GM19455 (cell line): ENCODE measurements around the gene DHRS9.
"Not testable (repeated sequence)": the region's sequence is repeated elsewhere in the genome, so short reads cannot be mapped to it uniquely, and the experiment has no call there.

Source experiments
- ATAC-seq: cut with Tn5 transposase; IDR thresholded peaks from one replicate; pipeline ENCODE4 v1.9.1; 2021; ENCODE audit not compliant: unreplicated experiment

DHRS9 gene

DNA sequence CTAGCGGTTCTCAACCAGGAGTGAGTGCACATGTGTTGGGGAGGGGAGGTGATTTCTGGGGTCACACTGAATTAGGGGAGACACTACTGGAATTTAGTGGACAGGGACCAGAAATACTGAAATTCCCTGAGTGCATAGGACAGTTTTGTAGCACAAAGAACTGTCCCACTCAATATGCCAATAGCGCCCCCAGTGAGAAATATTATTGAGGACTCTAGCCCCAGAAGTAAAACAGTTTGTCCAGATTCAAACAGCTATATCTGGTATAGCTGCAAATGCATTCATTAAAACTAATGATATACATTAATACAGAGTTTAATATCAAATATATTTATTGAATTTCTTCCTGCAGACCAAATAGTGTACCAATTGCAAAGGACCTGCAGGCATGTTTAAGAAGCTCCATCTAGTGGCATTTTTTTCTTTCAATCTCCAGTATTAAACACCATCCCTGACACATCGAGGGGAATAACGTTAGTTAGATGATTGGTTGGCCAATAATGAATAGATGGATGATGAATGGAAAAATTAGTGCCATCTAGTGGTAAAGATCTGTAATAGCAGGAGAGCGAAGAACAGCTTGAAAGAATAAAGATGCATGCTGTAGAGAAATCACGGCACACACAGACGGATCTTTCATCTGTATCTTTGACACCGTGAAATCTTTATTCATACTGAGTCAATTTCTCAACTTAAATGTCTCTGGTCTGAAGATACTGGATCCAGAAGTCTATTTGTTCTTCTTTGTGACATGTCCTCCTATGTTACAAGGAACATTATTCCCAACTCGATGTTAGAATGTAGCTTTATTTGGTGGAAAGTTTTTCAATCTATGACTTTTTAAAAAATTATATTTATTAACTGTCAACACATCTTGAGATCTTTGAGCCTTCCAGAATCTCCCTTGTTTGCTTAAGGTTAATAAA lies 62.5 kb downstream of the DHRS9 start:
- ATAC-seq, result peak; percentile 73

DNA sequence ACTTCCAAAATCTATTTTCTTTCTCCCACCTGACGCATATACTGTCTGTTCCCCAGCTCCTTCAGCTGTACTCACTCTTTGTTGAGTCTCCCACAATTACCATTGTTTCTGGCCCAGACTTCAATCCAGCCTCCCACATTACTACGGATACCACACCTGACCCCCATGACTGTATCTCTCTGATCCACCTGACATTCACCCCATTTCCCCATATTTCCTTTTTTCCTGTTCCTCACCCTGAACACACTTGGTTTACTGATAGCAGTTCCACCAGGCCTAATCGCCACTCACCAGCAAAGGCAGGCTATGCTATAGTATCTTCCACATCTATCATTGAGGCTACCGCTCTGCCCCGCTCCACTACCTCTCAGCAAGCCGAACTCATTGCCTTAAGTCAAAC lies 64.9 kb downstream of the DHRS9 start:
- ATAC-seq, result not testable (repeated sequence)

DNA sequence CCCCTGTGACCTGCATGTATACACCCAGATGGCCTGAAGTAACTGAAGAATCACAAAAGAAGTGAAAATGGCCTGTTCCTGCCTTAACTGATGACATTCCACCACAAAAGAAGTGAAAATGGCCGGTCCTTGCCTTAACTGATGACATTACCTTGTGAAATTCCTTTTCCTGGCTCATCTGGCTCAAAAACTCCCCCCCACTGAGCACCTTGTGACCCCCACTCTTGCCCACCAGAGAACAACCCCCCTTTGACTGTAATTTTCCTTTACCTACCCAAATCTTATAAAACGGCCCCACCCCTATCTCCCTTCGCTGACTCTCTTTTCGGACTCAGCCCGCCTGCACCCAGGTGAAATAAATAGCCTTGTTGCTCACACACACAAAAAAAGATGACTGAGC lies 67.1 kb downstream of the DHRS9 start:
- ATAC-seq, result not testable (repeated sequence)

DNA sequence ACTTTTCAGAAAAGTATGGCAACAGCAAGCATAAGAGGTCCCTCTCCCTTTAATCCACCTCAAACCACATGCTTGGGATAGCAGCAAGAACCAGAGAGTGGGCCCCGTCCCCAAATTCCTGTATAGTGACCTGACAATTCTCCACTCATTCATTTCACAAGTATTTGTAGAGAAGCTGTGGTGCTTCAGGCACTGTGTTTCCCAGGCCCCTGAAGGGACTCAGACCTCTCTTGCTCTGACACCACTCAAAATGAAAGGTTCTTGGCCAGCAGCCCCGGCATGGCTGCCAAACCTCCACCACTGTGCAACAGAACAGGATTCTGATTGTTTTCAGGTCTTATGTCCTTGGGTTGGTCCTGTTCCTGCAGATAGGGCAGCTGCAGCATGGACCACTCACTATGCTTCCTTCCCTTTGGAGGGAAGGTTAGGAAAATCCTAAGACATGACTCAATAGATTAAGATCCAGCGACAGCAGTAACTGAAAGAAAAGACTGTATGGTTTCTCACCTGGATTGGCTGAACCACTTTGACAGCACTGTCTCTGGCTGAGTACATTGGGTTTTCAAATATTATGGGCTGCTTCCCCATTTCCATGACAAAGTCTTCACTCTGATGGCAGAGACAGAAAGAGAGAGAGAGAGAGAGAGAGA lies 67.6 kb downstream of the DHRS9 start:
- no peak for ATAC-seq

DNA sequence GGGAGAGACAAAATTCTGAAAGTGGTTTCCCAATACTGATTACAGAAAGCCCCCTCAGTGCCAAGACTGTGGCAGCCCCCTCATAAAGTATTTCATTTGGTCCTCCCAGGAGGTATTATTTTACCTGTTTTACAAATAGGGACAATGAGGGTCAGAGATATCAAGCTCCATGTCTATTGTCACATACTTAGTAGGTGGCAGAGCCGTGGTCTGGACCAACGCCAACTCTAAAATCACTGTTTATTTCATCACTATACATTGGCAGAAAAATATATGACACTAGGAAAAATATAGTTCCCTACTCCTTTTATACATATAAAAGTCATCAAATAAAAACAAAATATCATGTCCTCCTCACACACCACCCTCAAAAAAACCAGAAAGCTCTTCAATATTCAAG lies 68.6 kb downstream of the DHRS9 start:
- ATAC-seq, result no peak

DNA sequence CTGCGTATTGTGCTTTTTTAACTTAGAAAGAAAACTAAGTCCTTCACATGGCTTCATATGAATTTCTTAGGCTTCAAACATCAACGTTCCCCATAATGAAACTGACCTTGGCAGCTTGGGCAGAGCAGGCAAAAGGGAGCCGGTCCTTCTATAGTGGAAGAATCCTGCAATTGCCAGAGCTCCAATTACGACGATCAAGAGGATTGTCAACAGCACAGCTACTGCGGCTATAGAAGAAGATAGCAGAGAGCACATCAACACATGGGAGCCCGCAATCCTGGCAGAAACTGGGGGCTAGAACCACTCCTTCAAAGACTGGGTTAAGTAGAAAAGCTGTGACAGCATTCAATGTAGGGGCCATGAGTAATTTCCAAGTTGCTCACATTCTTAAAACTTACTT lies 69.8 kb downstream of the DHRS9 start:
- no peak for ATAC-seq

DNA sequence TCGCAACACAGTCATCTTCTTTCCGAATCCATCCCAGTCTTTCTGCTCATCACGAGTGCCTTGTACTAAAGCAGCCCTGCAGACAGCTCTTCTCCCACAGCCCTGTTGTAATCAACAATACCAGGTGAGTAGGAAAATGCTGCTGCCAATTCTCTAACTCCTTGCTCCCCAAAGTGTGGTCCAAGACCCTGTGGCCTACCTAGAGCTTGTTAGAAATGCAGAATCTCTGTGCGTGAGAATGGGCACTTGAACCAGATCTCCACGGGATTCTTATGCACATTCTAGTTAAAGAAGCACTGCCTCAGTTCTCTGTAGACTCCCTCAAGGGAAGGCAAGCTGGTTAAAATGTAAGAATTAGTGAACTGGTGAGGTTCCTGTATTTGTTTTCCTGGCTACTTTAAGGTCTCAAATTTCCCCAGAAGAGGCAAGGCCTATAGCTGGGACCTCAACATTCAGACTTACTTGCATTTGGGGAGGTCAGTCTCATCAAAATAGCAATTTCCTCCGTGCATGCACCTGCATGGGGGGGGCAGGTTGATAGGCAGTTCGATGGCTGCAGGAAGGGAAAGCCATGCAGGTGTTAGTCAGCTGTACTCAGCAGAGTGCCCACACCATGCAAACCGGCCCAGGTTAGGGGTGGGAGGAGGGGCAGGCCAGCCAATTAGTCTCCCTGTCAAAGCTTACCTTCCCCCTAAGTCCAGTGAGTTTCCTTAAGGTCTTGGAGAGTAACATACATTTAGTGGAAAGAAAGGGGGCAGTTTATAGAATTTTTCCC lies 70.8 kb downstream of the DHRS9 start:
- ATAC-seq, result no peak

DNA sequence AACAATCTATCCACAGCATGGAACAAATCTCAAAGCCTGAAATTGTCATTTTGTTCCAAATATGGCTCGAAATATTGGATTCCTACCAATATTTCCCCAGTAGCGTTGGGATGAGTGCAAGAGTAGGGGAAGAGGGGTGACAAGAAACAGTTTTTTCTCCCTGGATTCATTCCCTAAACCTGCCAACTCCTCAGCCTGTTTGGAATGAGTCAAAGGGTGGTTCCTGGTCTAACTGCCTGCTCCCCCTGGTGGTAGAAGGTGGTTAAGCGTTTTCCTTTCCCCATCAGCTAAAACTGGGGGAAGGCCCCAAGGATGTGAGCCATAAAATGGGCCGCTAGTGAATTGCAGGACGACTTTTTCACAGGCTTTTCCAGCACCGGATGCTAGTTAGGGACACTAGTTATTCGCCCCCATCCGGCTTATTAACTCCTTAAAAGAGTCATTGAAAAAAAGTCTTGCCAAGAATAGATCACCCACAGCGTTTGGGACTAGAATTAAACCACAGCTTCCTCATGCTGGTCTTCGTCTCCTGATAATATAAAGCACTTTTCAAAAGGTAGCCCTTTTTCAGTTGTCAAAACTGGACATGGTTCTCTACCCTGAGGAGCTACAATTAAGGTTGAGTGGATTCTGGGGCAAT lies 72.5 kb downstream of the DHRS9 start:
- no peak for ATAC-seq

DNA sequence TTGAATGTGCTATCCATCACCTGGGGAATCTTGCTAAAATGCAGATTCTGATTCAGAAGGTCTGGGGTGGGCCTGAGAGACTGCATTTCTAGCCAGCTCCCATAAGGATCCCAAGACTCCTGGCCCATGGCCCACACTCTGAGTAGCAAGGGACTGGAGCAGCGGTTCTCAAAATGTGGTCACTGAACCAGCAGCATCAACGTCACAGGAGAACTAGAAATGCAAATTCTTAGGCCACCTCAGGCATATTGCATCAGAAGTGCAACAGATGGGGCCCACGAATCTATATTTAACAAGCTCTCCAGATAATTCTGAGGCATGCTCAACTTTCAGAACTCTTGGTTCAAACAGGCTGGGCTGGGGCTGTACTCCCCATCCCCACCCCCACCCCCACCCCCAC lies 74.6 kb downstream of the DHRS9 start:
- no peak for ATAC-seq
